ENCODE measurements around the gene HIF1AN.

DNA sequence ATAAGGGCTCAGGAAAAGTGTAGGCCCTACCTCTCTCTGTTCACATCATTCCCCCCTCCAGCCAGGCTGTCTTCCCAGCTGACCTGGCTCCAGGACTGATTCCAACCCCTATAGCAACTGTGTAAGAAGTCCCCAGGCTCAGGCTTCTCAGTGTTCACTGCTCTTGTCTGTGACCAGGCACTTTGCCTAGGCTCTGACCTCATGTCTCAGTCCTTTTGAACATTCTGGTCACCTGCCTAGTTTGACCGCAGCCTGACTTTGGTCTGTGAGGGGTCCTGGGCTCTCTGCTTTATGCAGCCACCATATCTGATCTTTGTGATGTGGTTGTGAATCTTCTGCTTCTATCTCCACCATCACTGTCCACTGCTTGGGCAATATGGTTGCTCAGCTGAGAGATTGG lies 24.5 kb downstream of the HIF1AN start:
- TF ChIP-seq, protein P1, sequence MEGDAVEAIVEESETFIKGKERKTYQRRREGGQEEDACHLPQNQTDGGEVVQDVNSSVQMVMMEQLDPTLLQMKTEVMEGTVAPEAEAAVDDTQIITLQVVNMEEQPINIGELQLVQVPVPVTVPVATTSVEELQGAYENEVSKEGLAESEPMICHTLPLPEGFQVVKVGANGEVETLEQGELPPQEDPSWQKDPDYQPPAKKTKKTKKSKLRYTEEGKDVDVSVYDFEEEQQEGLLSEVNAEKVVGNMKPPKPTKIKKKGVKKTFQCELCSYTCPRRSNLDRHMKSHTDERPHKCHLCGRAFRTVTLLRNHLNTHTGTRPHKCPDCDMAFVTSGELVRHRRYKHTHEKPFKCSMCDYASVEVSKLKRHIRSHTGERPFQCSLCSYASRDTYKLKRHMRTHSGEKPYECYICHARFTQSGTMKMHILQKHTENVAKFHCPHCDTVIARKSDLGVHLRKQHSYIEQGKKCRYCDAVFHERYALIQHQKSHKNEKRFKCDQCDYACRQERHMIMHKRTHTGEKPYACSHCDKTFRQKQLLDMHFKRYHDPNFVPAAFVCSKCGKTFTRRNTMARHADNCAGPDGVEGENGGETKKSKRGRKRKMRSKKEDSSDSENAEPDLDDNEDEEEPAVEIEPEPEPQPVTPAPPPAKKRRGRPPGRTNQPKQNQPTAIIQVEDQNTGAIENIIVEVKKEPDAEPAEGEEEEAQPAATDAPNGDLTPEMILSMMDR (IDR thresholded peaks at IDR 0.05 in 8 of 11, conservative IDR thresholded peaks at IDR 0.05 in 3 of 11): no peak
- TF ChIP-seq POLR2A (IDR thresholded peaks at IDR 0.05): no peak
- TF ChIP-seq POLR2AphosphoS5 (IDR thresholded peaks at IDR 0.05): no peak
